HG02885 (cell line): Measurements from ENCODE around the gene SNAPC5.
A peak's percentile ranks its signal among the peaks of the same experiment; 100 is the strongest.
"Not testable (repeated sequence)": the region's sequence is repeated elsewhere in the genome, so short reads cannot be mapped to it uniquely, and the experiment has no call there.

Experiments
- ATAC-seq: cut with Tn5 transposase; IDR thresholded peaks from one replicate; pipeline ENCODE4 v1.9.1; 2021; ENCODE audit warnings: mild to moderate bottlenecking; ENCODE audit not compliant: unreplicated experiment, poor library complexity

SNAPC5 gene

GRCh38 chr15:66494262-66494661 is 3.3 kb downstream of the SNAPC5 start:
- ATAC-seq, result no peak

- no peak for ATAC-seq
Observed at GRCh38 chr15:66491846-66492245, 5.7 kb downstream of the SNAPC5 start.

GRCh38 chr15:66489179-66489791 is 8.3 kb downstream of the SNAPC5 start:
- no peak for ATAC-seq

GRCh38 chr15:66488525-66488924 is 9.0 kb downstream of the SNAPC5 start:
- ATAC-seq, result no peak

- no peak for ATAC-seq
Observed at GRCh38 chr15:66486887-66487286, 10.7 kb downstream of the SNAPC5 start.

- no peak for ATAC-seq
Observed at GRCh38 chr15:66484539-66485112, 12.9 kb downstream of the SNAPC5 start.

GRCh38 chr15:66483131-66483566 is 14.4 kb downstream of the SNAPC5 start:
- ATAC-seq, result no peak

GRCh38 chr15:66482539-66482938 is 15.0 kb downstream of the SNAPC5 start:
- no peak for ATAC-seq

- no peak for ATAC-seq
Observed at GRCh38 chr15:66481107-66481856, 16.3 kb downstream of the SNAPC5 start.

GRCh38 chr15:66480267-66480666 is 17.3 kb downstream of the SNAPC5 start:
- no peak for ATAC-seq

GRCh38 chr15:66477011-66477410 is 20.6 kb downstream of the SNAPC5 start:
- ATAC-seq, result no peak

GRCh38 chr15:66476535-66476934 is 21.0 kb downstream of the SNAPC5 start:
- ATAC-seq, result no peak

- no peak for ATAC-seq
Observed at GRCh38 chr15:66474963-66475362, 22.6 kb downstream of the SNAPC5 start.

GRCh38 chr15:66474135-66474534 is 23.4 kb downstream of the SNAPC5 start:
- no peak for ATAC-seq

GRCh38 chr15:66472176-66472999 is 25.2 kb downstream of the SNAPC5 start:
- ATAC-seq, result peak; percentile 76

GRCh38 chr15:66470825-66471224 is 26.7 kb downstream of the SNAPC5 start:
- ATAC-seq, result not testable (repeated sequence)

- not testable (repeated sequence) for ATAC-seq
Observed at GRCh38 chr15:66467162-66468040, 30.2 kb downstream of the SNAPC5 start.

GRCh38 chr15:66465294-66465693 is 32.3 kb downstream of the SNAPC5 start:
- ATAC-seq, result not testable (repeated sequence)

- no peak for ATAC-seq
Observed at GRCh38 chr15:66462627-66463026, 34.9 kb downstream of the SNAPC5 start.

GRCh38 chr15:66461917-66462316 is 35.6 kb downstream of the SNAPC5 start:
- ATAC-seq, result no peak
